HG02973 (cell line): ENCODE results near the gene SPRR2D.
"Not testable (repeated sequence)": the region's sequence is repeated elsewhere in the genome, so short reads cannot be mapped to it uniquely, and the experiment has no call there.

Source experiments
- ATAC-seq: cut with Tn5 transposase; IDR thresholded peaks from one replicate; pipeline ENCODE4 v1.9.1; 2021; ENCODE audit warnings: moderate library complexity; ENCODE audit not compliant: unreplicated experiment

The SPRR2D gene

GRCh38 chr1:153040950-153041631 lies at the start of gene SPRR2D:
Gene SPRR2D (minus strand): TSS chr1:153041120. CDS start chr1:153040346, 774 bp downstream.
- ATAC-seq: no peak

- ATAC-seq: no peak
These were observed 46.7 kb upstream of the SPRR2D start for GRCh38 chr1:153087652-153088051.

GRCh38 chr1:153081736-153082135 lies 40.8 kb upstream of the SPRR2D start:
- no peak for ATAC-seq

GRCh38 chr1:153072806-153073726 lies 32.1 kb upstream of the SPRR2D start:
- ATAC-seq: no peak

- no peak for ATAC-seq
These were observed 30.6 kb upstream of the SPRR2D start, which contains the start of gene SPRR2B for GRCh38 chr1:153071511-153071910. Gene SPRR2B (minus strand): TSS chr1:153071611. CDS start chr1:153070839, 772 bp downstream.

GRCh38 chr1:153070243-153070642 lies 29.3 kb upstream of the SPRR2D start:
- ATAC-seq: no peak

GRCh38 chr1:153058826-153059784 lies 18.2 kb upstream of the SPRR2D start:
- no peak for ATAC-seq

GRCh38 chr1:153058154-153058553 lies 17.2 kb upstream of the SPRR2D start:
- no peak for ATAC-seq

GRCh38 chr1:153057375-153057774 lies 16.5 kb upstream of the SPRR2D start, which contains the start of gene SPRR2A:
Gene SPRR2A (minus strand): TSS chr1:153057512. CDS start chr1:153056735, 777 bp downstream.
- ATAC-seq: no peak

GRCh38 chr1:153056111-153056510 lies 15.2 kb upstream of the SPRR2D start:
- ATAC-seq: not testable (repeated sequence)

- no peak for ATAC-seq
These were observed 8.3 kb upstream of the SPRR2D start for GRCh38 chr1:153049211-153049610.

- no peak for ATAC-seq
These were observed 5.7 kb downstream of the SPRR2D start for GRCh38 chr1:153035211-153035610.

- ATAC-seq: no peak
These were observed 8.1 kb downstream of the SPRR2D start for GRCh38 chr1:153032677-153033308.

GRCh38 chr1:153032073-153032472 lies 8.8 kb downstream of the SPRR2D start:
- ATAC-seq: no peak

GRCh38 chr1:153030895-153031294 lies 10.0 kb downstream of the SPRR2D start, which contains the start of gene SPRR1B:
Gene SPRR1B (plus strand): TSS chr1:153031203. CDS start chr1:153032346, 1,143 bp downstream.
- no peak for ATAC-seq

- no peak for ATAC-seq
These were observed 12.2 kb downstream of the SPRR2D start for GRCh38 chr1:153028766-153029165.

- ATAC-seq: no peak
These were observed 15.1 kb downstream of the SPRR2D start for GRCh38 chr1:153025797-153026196.

- no peak for ATAC-seq
These were observed 16.5 kb downstream of the SPRR2D start for GRCh38 chr1:153024413-153024812.

- no peak for ATAC-seq
These were observed 17.8 kb downstream of the SPRR2D start for GRCh38 chr1:153023109-153023508.

- not testable (repeated sequence) for ATAC-seq
These were observed 18.6 kb downstream of the SPRR2D start for GRCh38 chr1:153022340-153022739.
